Esophagus muscularis mucosa (tissue), 4 donors: ENCODE results near the gene DHX16.
A peak's percentile ranks its signal among the peaks of the same experiment; 100 is the strongest.

Experiments
- CTCF ChIP-seq, 3 experiments: fragments of 200-600 bp in 2 of 3; fragments of 450-650 bp in 1 of 3; sonication (generic) in 2 of 3; IDR thresholded peaks; one replicate each; pipeline ENCODE4 v1.5.1; 2017 to 2019; ENCODE audit warnings: antibody characterized with exemption in 3 of 3, mild to moderate bottlenecking in 2 of 3, moderate library complexity in 1 of 3
- EP300 ChIP-seq: sonication (generic); formaldehyde crosslinking; IDR thresholded peaks from one replicate; pipeline ENCODE4 v1.6.1; 2017; ENCODE audit warnings: antibody characterized with exemption
- POLR2A ChIP-seq: fragments of 450-650 bp; IDR thresholded peaks from one replicate; pipeline ENCODE4 v1.6.1; 2017; ENCODE audit warnings: antibody characterized with exemption, moderate library complexity, mild to moderate bottlenecking, low read depth
- POLR2AphosphoS5 ChIP-seq, 2 donors: sonication (generic); formaldehyde crosslinking; IDR thresholded peaks; one replicate each; pipeline ENCODE4 v1.6.1; 2017; ENCODE audit warnings: antibody characterized with exemption in 2 of 2

- TF ChIP-seq POLR2A (peak; percentile 99), CTCF (IDR thresholded peaks at IDR 0.05) (no peak), POLR2AphosphoS5 (IDR thresholded peaks at IDR 0.05) (peak in 1 of 2 donors; percentile 97), EP300 (no peak)
These were observed 55.8 kb downstream of the DHX16 start, which contains the start of gene PPP1R10 for GRCh38 chr6:30616811-30617564.
